A549 (cell line): ENCODE results near the gene RNF13.

ENCODE experiments used
- CHD2 ChIP-seq: fragments of 150-350 bp; IDR thresholded peaks from 2 replicates; pipeline ENCODE4 v1.6.1; 2014; ENCODE audit warnings: low read length; ENCODE audit not compliant: partially characterized antibody
- CTCF ChIP-seq: fragments of >200 bp; sonication (Bioruptor Twin); formaldehyde crosslinking; IDR thresholded peaks from 3 replicates; pipeline ENCODE4 v1.5.1; 2016
- HDAC2 ChIP-seq: fragments of 200-600 bp; sonication (generic); IDR thresholded peaks from 2 replicates; pipeline ENCODE4 v1.6.1; 2016
- MAX ChIP-seq: IDR thresholded peaks from 2 replicates; pipeline ENCODE4 v1.6.1; 2012
- PHF8 ChIP-seq: fragments of 200-600 bp; sonication (generic); IDR thresholded peaks from 2 replicates; pipeline ENCODE4 v1.6.1; 2016; ENCODE audit warnings: low read depth, mild to moderate bottlenecking, antibody characterized with exemption, moderate library complexity, borderline replicate concordance
- POLR2A ChIP-seq: IDR thresholded peaks from 2 replicates; pipeline ENCODE4 v1.6.1; 2012; ENCODE audit warnings: mild to moderate bottlenecking, low read length
- SREBF2 ChIP-seq: fragments of 450-650 bp; IDR thresholded peaks from 2 replicates; pipeline ENCODE4 v1.6.1; 2014; ENCODE audit warnings: mild to moderate bottlenecking, moderate library complexity

- TF ChIP-seq PHF8 (no peak), POLR2A (no peak), CTCF (no peak), HDAC2 (no peak), CHD2 (no peak), MAX (no peak), SREBF2 (no peak)
Measured at GRCh38 chr3:149806171-149806778, 6.7 kb upstream of the RNF13 start.
